K562 (cell line): ENCODE measurements around the gene TXNRD2. TPM values are rescaled to one million over a fixed set of nuclear protein-coding genes. Genes with fewer than 3 reads are reported as not detected.

Experiments used
- HDGF ChIP-seq: fragments of 450-650 bp; IDR thresholded peaks from 2 replicates; pipeline ENCODE4 v1.6.1; 2016
- TRIM24 ChIP-seq, 2 experiments: fragments of 450-650 bp; IDR thresholded peaks; 2 replicates each; pipeline ENCODE4 v1.6.1; 2016
- VEZF1 ChIP-seq: fragments of 200-800 bp; sonication (Bioruptor generic); IDR thresholded peaks from 2 replicates; pipeline ENCODE4 v1.6.1; 2017; ENCODE audit warnings: missing genetic modification characterization, missing compliant biosample characterization
- ZBTB40 ChIP-seq, 2 experiments: fragments of 450-650 bp in 1 of 2; sonication (generic) in 1 of 2; formaldehyde crosslinking in 1 of 2; IDR thresholded peaks; 2 replicates each; pipeline versions ENCODE4 v1.7.1 to v1.9.0; 2016 to 2022; ENCODE audit warnings: inconsistent platforms in 1 of 2, mild to moderate bottlenecking in 1 of 2, missing genetic modification reagents in 1 of 2
- ZBTB9 ChIP-seq: fragments of 450-650 bp; formaldehyde crosslinking; IDR thresholded peaks from 2 replicates; pipeline ENCODE4 v1.4.0; 2020; ENCODE audit warnings: mild to moderate bottlenecking, moderate library complexity
- ZNF518B ChIP-seq: fragments of 250-450 bp; sonication (Bioruptor Pico); IDR thresholded peaks from 2 replicates; pipeline ENCODE4 v1.5.0; 2021; ENCODE audit warnings: mild to moderate bottlenecking, moderate library complexity
- ZNF592 ChIP-seq: fragments of 450-650 bp; IDR thresholded peaks from 2 replicates; pipeline ENCODE4 v1.6.1; 2017; ENCODE audit warnings: antibody characterized with exemption, mild to moderate bottlenecking
- polyA plus RNA-seq, 8 experiments: library from polyadenylated mRNA; depleted of rRNA in 4 of 8; stranded (reverse) in 5 of 8; unstranded in 3 of 8; fragments of >200 nt; fragmentation: Nextera tagmentation in 2 of 8; fragmentation: Illumina TruSeq in 1 of 8; extraction: Ambion mirVana in 2 of 8; extraction: Trizol in 1 of 8; gene quantifications; 2 replicates each; pipeline versions ENCODE4 v1.2.1 to v1.2.3, GENCODE V29; 2011 to 2014; ENCODE audit warnings: inconsistent platforms in 1 of 8, missing spikeins in 1 of 8
- total RNA-seq, 7 experiments: library from RNA; depleted of rRNA in 6 of 7; stranded (reverse); fragments of >200 nt in 6 of 7; fragmentation: Illumina TruSeq in 2 of 7; extraction: Trizol in 2 of 7; gene quantifications; 2 replicates each; pipeline versions ENCODE4 v1.2.1 to v1.2.3, GENCODE V29; 2011 to 2021; ENCODE audit warnings: low replicate concordance in 1 of 7

The TXNRD2 gene
- total and polyA plus RNA-seq, 9 of the 15 experiments (the other 6 are each of a cell fraction or from before 2014, with no cell fraction given): 3.3 to 80.2 (median 49.4) TPM

- no peak for TF ChIP-seq ZBTB9 (CRISPR knock-in tag)
- TF ChIP-seq ZNF592: no peak
- no peak for TF ChIP-seq HDGF
- TF ChIP-seq ZBTB40 (IDR thresholded peaks at IDR 0.05): no peak
- TF ChIP-seq ZBTB40 (CRISPR knock-in tag; IDR thresholded peaks at IDR 0.05): peak; percentile 54; the same call in 1 of the 2 replicates
- TF ChIP-seq VEZF1 (CRISPR knock-in tag): peak; percentile 8; the same call in 1 of the 2 replicates
- no peak for TF ChIP-seq ZNF518B
- TF ChIP-seq TRIM24 (IDR thresholded peaks at IDR 0.05): no peak
Observed at GRCh38 chr22:19868333-19868732, 73.3 kb downstream of the TXNRD2 start (continued).
